ENCODE results near the gene ATP8B4.

ATP8B4 gene

GRCh38 chr15:50059203-50059772 lies 59.7 kb downstream of the ATP8B4 start:
- TF ChIP-seq RAD21 (IDR thresholded peaks at IDR 0.05; ENCODE audit: low read depth) = no peak
- TF ChIP-seq MAX (IDR thresholded peaks at IDR 0.05) = no peak
- no peak for TF ChIP-seq ZBTB7A (IDR thresholded peaks at IDR 0.05; ENCODE audit: low read depth)
- TF ChIP-seq TCF12 (IDR thresholded peaks at IDR 0.05; ENCODE audit: low read depth) = no peak
- no peak for TF ChIP-seq EP300 (IDR thresholded peaks at IDR 0.05; ENCODE audit: borderline replicate concordance)
- no peak for TF ChIP-seq TAF1 (IDR thresholded peaks at IDR 0.05; ENCODE audit: low read depth)
- TF ChIP-seq YY1 (IDR thresholded peaks at IDR 0.05; ENCODE audit: low read depth) = no peak
- no peak for TF ChIP-seq CEBPB (IDR thresholded peaks at IDR 0.05)
- no peak for TF ChIP-seq FOXM1 (IDR thresholded peaks at IDR 0.05; ENCODE audit: borderline replicate concordance, low read depth)
- no peak for TF ChIP-seq EGR1 (IDR thresholded peaks at IDR 0.05)
- no peak for TF ChIP-seq NFIC (IDR thresholded peaks at IDR 0.05)
- TF ChIP-seq TEAD4 (IDR thresholded peaks at IDR 0.05) = no peak
- no peak for TF ChIP-seq REST (IDR thresholded peaks at IDR 0.05; ENCODE audit: low read depth)
- TF ChIP-seq USF1 (IDR thresholded peaks at IDR 0.05) = no peak
- no peak for TF ChIP-seq CREB1 (IDR thresholded peaks at IDR 0.05; ENCODE audit: low read depth)

- TF ChIP-seq USF1 (IDR thresholded peaks at IDR 0.05) (no peak), ZBTB7A (IDR thresholded peaks at IDR 0.05; ENCODE audit: low read depth) (no peak), FOXM1 (IDR thresholded peaks at IDR 0.05; ENCODE audit: borderline replicate concordance, low read depth) (no peak), REST (IDR thresholded peaks at IDR 0.05; ENCODE audit: low read depth) (no peak), EP300 (IDR thresholded peaks at IDR 0.05; ENCODE audit: borderline replicate concordance) (no peak), CEBPB (IDR thresholded peaks at IDR 0.05) (no peak), MAX (IDR thresholded peaks at IDR 0.05) (no peak), TEAD4 (IDR thresholded peaks at IDR 0.05) (no peak), YY1 (IDR thresholded peaks at IDR 0.05; ENCODE audit: low read depth) (no peak), RAD21 (IDR thresholded peaks at IDR 0.05; ENCODE audit: low read depth) (no peak)
Measured at GRCh38 chr15:50057905-50058639, 61.0 kb downstream of the ATP8B4 start.

GRCh38 chr15:50057196-50057595 lies 61.8 kb downstream of the ATP8B4 start:
- TF ChIP-seq RAD21 (IDR thresholded peaks at IDR 0.05; ENCODE audit: low read depth) = no peak
- TF ChIP-seq ZBTB7A (IDR thresholded peaks at IDR 0.05; ENCODE audit: low read depth) = no peak
- no peak for TF ChIP-seq NFIC (IDR thresholded peaks at IDR 0.05)

GRCh38 chr15:50055750-50056157 lies 63.3 kb downstream of the ATP8B4 start:
- TF ChIP-seq ZBTB7A (IDR thresholded peaks at IDR 0.05; ENCODE audit: low read depth) = no peak
- TF ChIP-seq FOXM1 (IDR thresholded peaks at IDR 0.05; ENCODE audit: borderline replicate concordance, low read depth) = no peak
- no peak for TF ChIP-seq EP300 (IDR thresholded peaks at IDR 0.05; ENCODE audit: borderline replicate concordance)
- no peak for TF ChIP-seq RAD21 (IDR thresholded peaks at IDR 0.05; ENCODE audit: low read depth)
- no peak for TF ChIP-seq TCF12 (IDR thresholded peaks at IDR 0.05; ENCODE audit: low read depth)
- no peak for TF ChIP-seq YY1 (IDR thresholded peaks at IDR 0.05; ENCODE audit: low read depth)

GRCh38 chr15:50055332-50055731 lies 63.7 kb downstream of the ATP8B4 start:
- no peak for TF ChIP-seq CEBPB (IDR thresholded peaks at IDR 0.05)
- no peak for TF ChIP-seq CREB1 (IDR thresholded peaks at IDR 0.05; ENCODE audit: low read depth)
- no peak for TF ChIP-seq FOXM1 (IDR thresholded peaks at IDR 0.05; ENCODE audit: borderline replicate concordance, low read depth)
- TF ChIP-seq TCF12 (IDR thresholded peaks at IDR 0.05; ENCODE audit: low read depth) = no peak
- no peak for TF ChIP-seq EGR1 (IDR thresholded peaks at IDR 0.05)
- TF ChIP-seq TAF1 (IDR thresholded peaks at IDR 0.05; ENCODE audit: low read depth) = no peak
- TF ChIP-seq ZBTB7A (IDR thresholded peaks at IDR 0.05; ENCODE audit: low read depth) = no peak

Measured in Ishikawa (cell line).